ENCODE results near the gene TCOF1.
A peak's percentile ranks its signal among the peaks of the same experiment; 100 is the strongest.

The TCOF1 gene, protein sequence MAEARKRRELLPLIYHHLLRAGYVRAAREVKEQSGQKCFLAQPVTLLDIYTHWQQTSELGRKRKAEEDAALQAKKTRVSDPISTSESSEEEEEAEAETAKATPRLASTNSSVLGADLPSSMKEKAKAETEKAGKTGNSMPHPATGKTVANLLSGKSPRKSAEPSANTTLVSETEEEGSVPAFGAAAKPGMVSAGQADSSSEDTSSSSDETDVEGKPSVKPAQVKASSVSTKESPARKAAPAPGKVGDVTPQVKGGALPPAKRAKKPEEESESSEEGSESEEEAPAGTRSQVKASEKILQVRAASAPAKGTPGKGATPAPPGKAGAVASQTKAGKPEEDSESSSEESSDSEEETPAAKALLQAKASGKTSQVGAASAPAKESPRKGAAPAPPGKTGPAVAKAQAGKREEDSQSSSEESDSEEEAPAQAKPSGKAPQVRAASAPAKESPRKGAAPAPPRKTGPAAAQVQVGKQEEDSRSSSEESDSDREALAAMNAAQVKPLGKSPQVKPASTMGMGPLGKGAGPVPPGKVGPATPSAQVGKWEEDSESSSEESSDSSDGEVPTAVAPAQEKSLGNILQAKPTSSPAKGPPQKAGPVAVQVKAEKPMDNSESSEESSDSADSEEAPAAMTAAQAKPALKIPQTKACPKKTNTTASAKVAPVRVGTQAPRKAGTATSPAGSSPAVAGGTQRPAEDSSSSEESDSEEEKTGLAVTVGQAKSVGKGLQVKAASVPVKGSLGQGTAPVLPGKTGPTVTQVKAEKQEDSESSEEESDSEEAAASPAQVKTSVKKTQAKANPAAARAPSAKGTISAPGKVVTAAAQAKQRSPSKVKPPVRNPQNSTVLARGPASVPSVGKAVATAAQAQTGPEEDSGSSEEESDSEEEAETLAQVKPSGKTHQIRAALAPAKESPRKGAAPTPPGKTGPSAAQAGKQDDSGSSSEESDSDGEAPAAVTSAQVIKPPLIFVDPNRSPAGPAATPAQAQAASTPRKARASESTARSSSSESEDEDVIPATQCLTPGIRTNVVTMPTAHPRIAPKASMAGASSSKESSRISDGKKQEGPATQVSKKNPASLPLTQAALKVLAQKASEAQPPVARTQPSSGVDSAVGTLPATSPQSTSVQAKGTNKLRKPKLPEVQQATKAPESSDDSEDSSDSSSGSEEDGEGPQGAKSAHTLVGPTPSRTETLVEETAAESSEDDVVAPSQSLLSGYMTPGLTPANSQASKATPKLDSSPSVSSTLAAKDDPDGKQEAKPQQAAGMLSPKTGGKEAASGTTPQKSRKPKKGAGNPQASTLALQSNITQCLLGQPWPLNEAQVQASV (N-terminal part only)

GRCh38 chr5:150357326-150358260, at the start of gene TCOF1:
TSS of gene TCOF1 (plus strand) at chr5:150357697. CDS start at chr5:150357747, 50 bp downstream.
- peaks cover 0 to 25% of the 10 kb centered on the region in 2 donors for H3K36me3 ChIP-seq (ENCODE audit: control insufficient read depth in 1 of 2, insufficient read depth in 2 of 2, low read length in 2 of 2)
- no peaks in the 10 kb centered on the region for H3K27me3 ChIP-seq (ENCODE audit: control insufficient read depth in 1 of 2, insufficient read depth in 2 of 2, low read length in 2 of 2)
- H3K27ac ChIP-seq (ENCODE audit: low read depth, low read length), result peak within 1 kb of the TSS; percentile 18
- peak within 1 kb of the TSS; percentile 73 to 77 for H3K9ac ChIP-seq (ENCODE audit: low read depth in 1 of 2, low read length in 2 of 2)
- peak within 1 kb of the TSS; percentile 88 to 90 for H3K4me3 ChIP-seq (ENCODE audit: low read depth in 1 of 2, low read length in 2 of 2)
- H3K9me3 ChIP-seq (ENCODE audit: control insufficient read depth in 1 of 2, low read length in 2 of 2), result no peaks in the 10 kb centered on the region
- H3K4me1 ChIP-seq (ENCODE audit: control insufficient read depth in 1 of 2, insufficient read depth in 2 of 2, low read length in 2 of 2), result peaks cover 23% of the 10 kb centered on the region in 2 donors

- Histone ChIP-seq H3K4me1 (ENCODE audit: control insufficient read depth in 1 of 2, insufficient read depth in 2 of 2, low read length in 2 of 2) (peaks cover 0 to 3% of the 10 kb centered on the region in 2 donors), H3K36me3 (ENCODE audit: control insufficient read depth in 1 of 2, insufficient read depth in 2 of 2, low read length in 2 of 2) (no peaks in the 10 kb centered on the region), H3K4me3 (ENCODE audit: low read depth in 1 of 2, low read length in 2 of 2) (no peak overlapping the region), H3K9ac (ENCODE audit: low read depth in 1 of 2, low read length in 2 of 2) (no peak overlapping the region), H3K9me3 (ENCODE audit: control insufficient read depth in 1 of 2, low read length in 2 of 2) (no peaks in the 10 kb centered on the region), H3K27me3 (ENCODE audit: control insufficient read depth in 1 of 2, insufficient read depth in 2 of 2, low read length in 2 of 2) (no peaks in the 10 kb centered on the region), H3K27ac (ENCODE audit: low read depth, low read length) (no peak overlapping the region)
These were observed 48.2 kb upstream of the TCOF1 start for GRCh38 chr5:150309101-150309885.

- no peak overlapping the region for H3K27ac ChIP-seq (ENCODE audit: low read depth, low read length)
- no peaks in the 10 kb centered on the region for H3K36me3 ChIP-seq (ENCODE audit: control insufficient read depth in 1 of 2, insufficient read depth in 2 of 2, low read length in 2 of 2)
- H3K4me3 ChIP-seq (ENCODE audit: low read depth in 1 of 2, low read length in 2 of 2), result no peak overlapping the region
- no peaks in the 10 kb centered on the region for H3K27me3 ChIP-seq (ENCODE audit: control insufficient read depth in 1 of 2, insufficient read depth in 2 of 2, low read length in 2 of 2)
- H3K4me1 ChIP-seq (ENCODE audit: control insufficient read depth in 1 of 2, insufficient read depth in 2 of 2, low read length in 2 of 2), result peaks cover 0 to 3% of the 10 kb centered on the region in 2 donors
- H3K9me3 ChIP-seq (ENCODE audit: control insufficient read depth in 1 of 2, low read length in 2 of 2), result no peaks in the 10 kb centered on the region
- H3K9ac ChIP-seq (ENCODE audit: low read depth in 1 of 2, low read length in 2 of 2), result no peak overlapping the region
These were observed 47.6 kb upstream of the TCOF1 start for GRCh38 chr5:150309886-150310239.

DNA sequence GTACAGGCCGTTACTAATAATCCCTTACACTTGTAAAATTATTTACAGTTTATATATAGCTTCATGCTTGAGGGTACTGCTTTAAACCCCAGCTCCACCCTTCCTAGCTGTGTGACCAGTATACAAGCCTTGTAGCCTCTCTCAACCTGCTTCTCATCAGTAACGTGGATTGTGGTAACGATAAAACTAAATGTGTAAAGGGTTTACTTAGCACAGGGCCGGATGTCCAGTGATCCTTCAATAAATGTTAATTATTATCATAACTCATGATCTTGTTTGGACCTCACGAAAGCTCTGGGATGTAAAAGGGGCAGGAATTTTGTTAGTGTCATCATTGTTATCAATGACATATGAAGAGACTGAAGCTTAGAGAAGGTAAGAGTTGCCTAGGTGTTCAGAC, 47.3 kb upstream of the TCOF1 start:
- Histone ChIP-seq H3K4me3 (ENCODE audit: low read depth in 1 of 2, low read length in 2 of 2) (no peak overlapping the region), H3K27me3 (ENCODE audit: control insufficient read depth in 1 of 2, insufficient read depth in 2 of 2, low read length in 2 of 2) (no peaks in the 10 kb centered on the region), H3K9me3 (ENCODE audit: control insufficient read depth in 1 of 2, low read length in 2 of 2) (no peaks in the 10 kb centered on the region), H3K27ac (ENCODE audit: low read depth, low read length) (no peak overlapping the region), H3K36me3 (ENCODE audit: control insufficient read depth in 1 of 2, insufficient read depth in 2 of 2, low read length in 2 of 2) (no peaks in the 10 kb centered on the region), H3K4me1 (ENCODE audit: control insufficient read depth in 1 of 2, insufficient read depth in 2 of 2, low read length in 2 of 2) (peaks cover 0 to 3% of the 10 kb centered on the region in 2 donors), H3K9ac (ENCODE audit: low read depth in 1 of 2, low read length in 2 of 2) (no peak overlapping the region)

DNA sequence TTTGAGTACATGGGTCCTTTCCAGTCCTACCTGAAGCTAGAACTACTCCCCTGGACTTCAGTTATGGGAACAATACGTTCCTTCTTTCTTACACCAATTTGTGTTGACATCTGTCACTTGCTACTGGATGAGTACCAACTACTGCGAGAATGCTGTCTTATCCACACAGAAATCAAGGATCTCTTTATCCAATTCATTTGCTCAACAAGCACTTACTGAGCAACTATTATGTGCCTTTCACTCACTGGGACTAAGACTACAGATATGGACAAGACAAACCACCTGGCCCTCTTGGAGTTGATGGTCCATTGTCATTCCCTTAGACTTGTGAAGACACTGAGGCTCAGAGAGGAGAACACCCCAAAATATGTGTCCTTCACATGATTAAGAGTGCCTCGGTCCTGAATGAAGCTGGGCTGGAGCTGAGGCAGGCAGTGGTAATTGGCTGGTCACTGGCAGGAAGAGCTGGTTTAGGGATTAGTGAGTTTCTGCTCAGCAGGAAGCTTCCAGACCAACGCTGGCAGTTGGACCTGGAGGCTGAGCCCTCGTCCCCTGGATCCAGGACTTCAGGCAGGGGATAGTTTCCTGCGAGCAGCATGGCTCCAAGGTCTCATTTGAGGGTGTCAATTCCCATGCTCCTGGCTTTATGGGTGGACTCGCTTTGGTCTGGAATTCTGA, 46.3 kb upstream of the TCOF1 start:
- Histone ChIP-seq H3K36me3 (ENCODE audit: control insufficient read depth in 1 of 2, insufficient read depth in 2 of 2, low read length in 2 of 2) (no peaks in the 10 kb centered on the region), H3K9ac (ENCODE audit: low read depth in 1 of 2, low read length in 2 of 2) (no peak overlapping the region), H3K9me3 (ENCODE audit: control insufficient read depth in 1 of 2, low read length in 2 of 2) (no peaks in the 10 kb centered on the region), H3K27me3 (ENCODE audit: control insufficient read depth in 1 of 2, insufficient read depth in 2 of 2, low read length in 2 of 2) (no peaks in the 10 kb centered on the region), H3K4me1 (ENCODE audit: control insufficient read depth in 1 of 2, insufficient read depth in 2 of 2, low read length in 2 of 2) (no peaks in the 10 kb centered on the region), H3K27ac (ENCODE audit: low read depth, low read length) (no peak overlapping the region), H3K4me3 (ENCODE audit: low read depth in 1 of 2, low read length in 2 of 2) (no peak overlapping the region)

- Histone ChIP-seq H3K9me3 (ENCODE audit: control insufficient read depth in 1 of 2, low read length in 2 of 2) (no peaks in the 10 kb centered on the region), H3K9ac (ENCODE audit: low read depth in 1 of 2, low read length in 2 of 2) (no peak overlapping the region), H3K27ac (ENCODE audit: low read depth, low read length) (no peak overlapping the region)
These were observed 45.0 kb upstream of the TCOF1 start for GRCh38 chr5:150312518-150312917.

GRCh38 chr5:150313501-150313900, 44.0 kb upstream of the TCOF1 start:
- H3K27ac ChIP-seq (ENCODE audit: low read depth, low read length), result no peak overlapping the region
- no peaks in the 10 kb centered on the region for H3K36me3 ChIP-seq (ENCODE audit: control insufficient read depth in 1 of 2, insufficient read depth in 2 of 2, low read length in 2 of 2)
- no peak overlapping the region for H3K9ac ChIP-seq (ENCODE audit: low read depth in 1 of 2, low read length in 2 of 2)
- H3K4me3 ChIP-seq (ENCODE audit: low read depth in 1 of 2, low read length in 2 of 2), result no peak overlapping the region
- no peaks in the 10 kb centered on the region for H3K9me3 ChIP-seq (ENCODE audit: control insufficient read depth in 1 of 2, low read length in 2 of 2)
- H3K4me1 ChIP-seq (ENCODE audit: control insufficient read depth in 1 of 2, insufficient read depth in 2 of 2, low read length in 2 of 2), result no peaks in the 10 kb centered on the region
- no peaks in the 10 kb centered on the region for H3K27me3 ChIP-seq (ENCODE audit: control insufficient read depth in 1 of 2, insufficient read depth in 2 of 2, low read length in 2 of 2)

More at GRCh38 chr5:150312518-150312917, 45.0 kb upstream of the TCOF1 start:
- H3K4me3 ChIP-seq (ENCODE audit: low read depth in 1 of 2, low read length in 2 of 2), result no peak overlapping the region
- H3K36me3 ChIP-seq (ENCODE audit: control insufficient read depth in 1 of 2, insufficient read depth in 2 of 2, low read length in 2 of 2), result no peaks in the 10 kb centered on the region
- no peaks in the 10 kb centered on the region for H3K27me3 ChIP-seq (ENCODE audit: control insufficient read depth in 1 of 2, insufficient read depth in 2 of 2, low read length in 2 of 2)
- H3K4me1 ChIP-seq (ENCODE audit: control insufficient read depth in 1 of 2, insufficient read depth in 2 of 2, low read length in 2 of 2), result no peaks in the 10 kb centered on the region

- H3K4me3 ChIP-seq (ENCODE audit: low read depth in 1 of 2, low read length in 2 of 2), result no peak overlapping the region
- no peaks in the 10 kb centered on the region for H3K4me1 ChIP-seq (ENCODE audit: control insufficient read depth in 1 of 2, insufficient read depth in 2 of 2, low read length in 2 of 2)
- H3K9me3 ChIP-seq (ENCODE audit: control insufficient read depth in 1 of 2, low read length in 2 of 2), result no peaks in the 10 kb centered on the region
- H3K27ac ChIP-seq (ENCODE audit: low read depth, low read length), result no peak overlapping the region
- H3K9ac ChIP-seq (ENCODE audit: low read depth in 1 of 2, low read length in 2 of 2), result no peak overlapping the region
- H3K36me3 ChIP-seq (ENCODE audit: control insufficient read depth in 1 of 2, insufficient read depth in 2 of 2, low read length in 2 of 2), result no peaks in the 10 kb centered on the region
- H3K27me3 ChIP-seq (ENCODE audit: control insufficient read depth in 1 of 2, insufficient read depth in 2 of 2, low read length in 2 of 2), result no peaks in the 10 kb centered on the region
These were observed 43.4 kb upstream of the TCOF1 start for GRCh38 chr5:150313921-150314716.

All from duodenal mucosa (tissue), 2 donors.